Measurements from ENCODE around the gene CANT1. TPM values are rescaled to one million over a fixed set of nuclear protein-coding genes. Genes with fewer than 3 reads are reported as not detected.
A peak's percentile ranks its signal among the peaks of the same experiment; 100 is the strongest.
"Not testable (repeated sequence)": the region's sequence is repeated elsewhere in the genome, so short reads cannot be mapped to it uniquely, and the experiment has no call there.

The CANT1 gene
- total RNA-seq, 2 donors from 2014 or later = 57.5 to 61.8 TPM

GRCh38 chr17:79023886-79024771 is 14.6 kb upstream of the CANT1 start, which contains the start of gene C1QTNF1:
TSS of gene C1QTNF1 (plus strand) at chr17:79024169. CDS start at chr17:79043969, 19,800 bp downstream.
- peaks cover 13% of the 10 kb centered on the region for H3K4me1 ChIP-seq (ENCODE audit: control insufficient read depth, insufficient read depth, low read length)
- Mint-ChIP-seq H3K4me1 (peaks cover 46% of the 10 kb centered on the region), H3K27me3 (ENCODE audit: insufficient read depth) (peaks cover 64% of the 10 kb centered on the region), H3K4me3 (peak within 1 kb of the TSS; percentile 76), H3K9me3 (no peaks in the 10 kb centered on the region), H3K27ac (peak within 1 kb of the TSS; percentile 62), H3K36me3 (ENCODE audit: low read depth) (peaks cover 3% of the 10 kb centered on the region)
- H3K27ac ChIP-seq (ENCODE audit: low read depth, low read length) = no peak within 1 kb of the TSS
- DNase-seq = peak; percentile 92
- no peaks in the 10 kb centered on the region for H3K36me3 ChIP-seq (ENCODE audit: control insufficient read depth, insufficient read depth, low read length)
- H3K9ac ChIP-seq (ENCODE audit: extremely low read depth, low read length, poor library complexity, severe bottlenecking) = peak within 1 kb of the TSS; percentile 30
- peak; percentile 74 for TF ChIP-seq CTCF (conservative IDR thresholded peaks at IDR 0.05)
- 1 to 2% methylated on average over 27 to 75 of the region's 77 CpGs for WGBS, 2 experiments (ENCODE audit: insufficient coverage in 1 of 2, insufficient read length in 1 of 2)
- H3K9me3 ChIP-seq (ENCODE audit: control insufficient read depth, low read length) = no peaks in the 10 kb centered on the region
- peak within 1 kb of the TSS; percentile 85 for H3K4me3 ChIP-seq (ENCODE audit: low read length)
- H3K27me3 ChIP-seq (ENCODE audit: control insufficient read depth, insufficient read depth, low read length, poor library complexity, severe bottlenecking) = peaks cover 38% of the 10 kb centered on the region

- H3K9ac ChIP-seq (ENCODE audit: extremely low read depth, low read length, poor library complexity, severe bottlenecking) = no peak overlapping the region
- peak overlapping the region; percentile 76 for H3K4me3 Mint-ChIP-seq
- peak overlapping the region; percentile 85 for H3K4me3 ChIP-seq (ENCODE audit: low read length)
- H3K27ac Mint-ChIP-seq = no peak overlapping the region
- peaks cover 13% of the 10 kb centered on the region for H3K4me1 ChIP-seq (ENCODE audit: control insufficient read depth, insufficient read depth, low read length)
- peaks cover 46% of the 10 kb centered on the region for H3K4me1 Mint-ChIP-seq
- H3K36me3 ChIP-seq (ENCODE audit: control insufficient read depth, insufficient read depth, low read length) = no peaks in the 10 kb centered on the region
- peaks cover 3% of the 10 kb centered on the region for H3K36me3 Mint-ChIP-seq (ENCODE audit: low read depth)
- H3K9me3 Mint-ChIP-seq = no peaks in the 10 kb centered on the region
- H3K27me3 ChIP-seq (ENCODE audit: control insufficient read depth, insufficient read depth, low read length, poor library complexity, severe bottlenecking) = peaks cover 38% of the 10 kb centered on the region
- DNase-seq = no peak
- no peak overlapping the region for H3K27ac ChIP-seq (ENCODE audit: low read depth, low read length)
- no peaks in the 10 kb centered on the region for H3K9me3 ChIP-seq (ENCODE audit: control insufficient read depth, low read length)
- TF ChIP-seq CTCF (conservative IDR thresholded peaks at IDR 0.05) = no peak
- 48 to 69% methylated on average over 6 to 12 of the region's 12 CpGs for WGBS, 2 experiments (ENCODE audit: insufficient coverage in 1 of 2, insufficient read length in 1 of 2)
- peaks cover 68% of the 10 kb centered on the region for H3K27me3 Mint-ChIP-seq (ENCODE audit: insufficient read depth)
Observed at GRCh38 chr17:79023180-79023705, 13.7 kb upstream of the CANT1 start.

- Mint-ChIP-seq H3K27ac (no peak overlapping the region), H3K36me3 (ENCODE audit: low read depth) (peaks cover 3% of the 10 kb centered on the region), H3K4me1 (peaks cover 46% of the 10 kb centered on the region), H3K27me3 (ENCODE audit: insufficient read depth) (peaks cover 68% of the 10 kb centered on the region), H3K9me3 (no peaks in the 10 kb centered on the region), H3K4me3 (no peak overlapping the region)
- H3K9ac ChIP-seq (ENCODE audit: extremely low read depth, low read length, poor library complexity, severe bottlenecking) = no peak overlapping the region
- DNase-seq = peak; percentile 48
- no peaks in the 10 kb centered on the region for H3K9me3 ChIP-seq (ENCODE audit: control insufficient read depth, low read length)
- H3K27ac ChIP-seq (ENCODE audit: low read depth, low read length) = no peak overlapping the region
- peaks cover 13% of the 10 kb centered on the region for H3K4me1 ChIP-seq (ENCODE audit: control insufficient read depth, insufficient read depth, low read length)
- H3K4me3 ChIP-seq (ENCODE audit: low read length) = no peak overlapping the region
- H3K36me3 ChIP-seq (ENCODE audit: control insufficient read depth, insufficient read depth, low read length) = no peaks in the 10 kb centered on the region
- peaks cover 38% of the 10 kb centered on the region for H3K27me3 ChIP-seq (ENCODE audit: control insufficient read depth, insufficient read depth, low read length, poor library complexity, severe bottlenecking)
- 90 to 99% methylated on average over 4 to 9 of the region's 9 CpGs for WGBS, 2 experiments (ENCODE audit: insufficient coverage in 1 of 2, insufficient read length in 1 of 2)
- TF ChIP-seq CTCF (conservative IDR thresholded peaks at IDR 0.05) = no peak
Observed at GRCh38 chr17:79022507-79022991, 13.0 kb upstream of the CANT1 start.

GRCh38 chr17:79021929-79022328 is 12.4 kb upstream of the CANT1 start:
- Mint-ChIP-seq H3K27me3 (ENCODE audit: insufficient read depth) (peaks cover 63% of the 10 kb centered on the region), H3K4me1 (peaks cover 46% of the 10 kb centered on the region)
- not testable (repeated sequence) for H3K9ac ChIP-seq (ENCODE audit: extremely low read depth, low read length, poor library complexity, severe bottlenecking); H3K27ac ChIP-seq (ENCODE audit: low read depth, low read length); H3K27ac Mint-ChIP-seq; H3K4me3 ChIP-seq (ENCODE audit: low read length); H3K9me3 ChIP-seq (ENCODE audit: control insufficient read depth, low read length); H3K4me3 Mint-ChIP-seq; H3K36me3 Mint-ChIP-seq (ENCODE audit: low read depth); H3K36me3 ChIP-seq (ENCODE audit: control insufficient read depth, insufficient read depth, low read length); H3K9me3 Mint-ChIP-seq
- peaks cover 13% of the 10 kb centered on the region for H3K4me1 ChIP-seq (ENCODE audit: control insufficient read depth, insufficient read depth, low read length)
- 69 to 70% methylated on average over 2 of the region's 2 CpGs for WGBS, 2 experiments (ENCODE audit: insufficient coverage in 1 of 2, insufficient read length in 1 of 2)
- DNase-seq = peak; percentile 13
- H3K27me3 ChIP-seq (ENCODE audit: control insufficient read depth, insufficient read depth, low read length, poor library complexity, severe bottlenecking) = peaks cover 38% of the 10 kb centered on the region

Data from endodermal cell (in vitro differentiated cells).